ENCODE measurements around the gene ZFHX3. TPM values are rescaled to one million over a fixed set of nuclear protein-coding genes. Genes with fewer than 3 reads are reported as not detected.
"Not testable (repeated sequence)": the region's sequence is repeated elsewhere in the genome, so short reads cannot be mapped to it uniquely, and the experiment has no call there.

ZFHX3 gene
- total and polyA plus RNA-seq, 2 experiments from 2014 or later: 6.7 to 12.2 TPM

GRCh38 chr16:72991211-72991610 is 56.7 kb downstream of the ZFHX3 start:
- Histone ChIP-seq H3K4me3 (no peak overlapping the region), H3K27me3 (no peaks in the 10 kb centered on the region), H3K4me1 (ENCODE audit: low read depth) (peaks cover 51% of the 10 kb centered on the region), H3K27ac (peak overlapping the region; percentile 85), H3K36me3 (no peaks in the 10 kb centered on the region), H3K9me3 (ENCODE audit: low read depth) (no peaks in the 10 kb centered on the region)
- no peak for DNase-seq (ENCODE audit: low read depth in 1 of 2, low spot score in 1 of 2)
- TF ChIP-seq CTCF (IDR thresholded peaks at IDR 0.05; ENCODE audit: low read depth, low read length): no peak

- Histone ChIP-seq H3K36me3 (no peaks in the 10 kb centered on the region), H3K27ac (peak overlapping the region; percentile 85), H3K4me1 (ENCODE audit: low read depth) (peaks cover 57% of the 10 kb centered on the region), H3K27me3 (no peaks in the 10 kb centered on the region), H3K9me3 (ENCODE audit: low read depth) (no peaks in the 10 kb centered on the region), H3K4me3 (no peak overlapping the region)
- DNase-seq (ENCODE audit: low read depth in 1 of 2, low spot score in 1 of 2): no peak
- no peak for TF ChIP-seq CTCF (IDR thresholded peaks at IDR 0.05; ENCODE audit: low read depth, low read length)
Observed at GRCh38 chr16:72990571-72990970, 57.4 kb downstream of the ZFHX3 start.

- no peaks in the 10 kb centered on the region for H3K36me3 ChIP-seq
- no peak overlapping the region for H3K4me3 ChIP-seq
- peak in 1 of 2 donors; percentile 80 for DNase-seq (ENCODE audit: low read depth in 1 of 2, low spot score in 1 of 2)
- H3K9me3 ChIP-seq (ENCODE audit: low read depth): no peaks in the 10 kb centered on the region
- H3K4me1 ChIP-seq (ENCODE audit: low read depth): peaks cover 64% of the 10 kb centered on the region
- no peak for TF ChIP-seq CTCF (IDR thresholded peaks at IDR 0.05; ENCODE audit: low read depth, low read length)
- no peaks in the 10 kb centered on the region for H3K27me3 ChIP-seq
- peak overlapping the region; percentile 85 for H3K27ac ChIP-seq
Observed at GRCh38 chr16:72989579-72990551, 58.1 kb downstream of the ZFHX3 start.

GRCh38 chr16:72989203-72989578 is 58.7 kb downstream of the ZFHX3 start:
- H3K36me3 ChIP-seq; H3K27ac ChIP-seq; DNase-seq (ENCODE audit: low read depth in 1 of 2, low spot score in 1 of 2); H3K4me3 ChIP-seq; H3K9me3 ChIP-seq (ENCODE audit: low read depth); H3K27me3 ChIP-seq: not testable (repeated sequence)
- H3K4me1 ChIP-seq (ENCODE audit: low read depth): peaks cover 60% of the 10 kb centered on the region

- H3K27ac ChIP-seq: no peak overlapping the region
- H3K9me3 ChIP-seq (ENCODE audit: low read depth): no peaks in the 10 kb centered on the region
- no peak overlapping the region for H3K4me3 ChIP-seq
- peaks cover 54% of the 10 kb centered on the region for H3K4me1 ChIP-seq (ENCODE audit: low read depth)
- H3K27me3 ChIP-seq: no peaks in the 10 kb centered on the region
- no peaks in the 10 kb centered on the region for H3K36me3 ChIP-seq
- no peak for TF ChIP-seq CTCF (IDR thresholded peaks at IDR 0.05; ENCODE audit: low read depth, low read length)
- no peak for DNase-seq (ENCODE audit: low read depth in 1 of 2, low spot score in 1 of 2)
Observed at GRCh38 chr16:72988569-72988968, 59.4 kb downstream of the ZFHX3 start.

GRCh38 chr16:72987480-72987901 is 60.4 kb downstream of the ZFHX3 start:
- Histone ChIP-seq H3K27me3 (no peaks in the 10 kb centered on the region), H3K36me3 (no peaks in the 10 kb centered on the region), H3K4me3 (no peak overlapping the region), H3K27ac (no peak overlapping the region), H3K4me1 (ENCODE audit: low read depth) (peaks cover 43% of the 10 kb centered on the region), H3K9me3 (ENCODE audit: low read depth) (no peaks in the 10 kb centered on the region)
- DNase-seq (ENCODE audit: low read depth in 1 of 2, low spot score in 1 of 2): no peak
- no peak for TF ChIP-seq CTCF (IDR thresholded peaks at IDR 0.05; ENCODE audit: low read depth, low read length)

All from cardiac muscle cell (in vitro differentiated cells and primary cell).